ENCODE results near the gene MIPOL1. TPM values are rescaled to one million over a fixed set of nuclear protein-coding genes. Genes with fewer than 3 reads are reported as not detected.

Gene MIPOL1
- total RNA-seq, 4 donors from 2014 or later, result 11.4 to 25.7 (median 18.9) TPM

DNA sequence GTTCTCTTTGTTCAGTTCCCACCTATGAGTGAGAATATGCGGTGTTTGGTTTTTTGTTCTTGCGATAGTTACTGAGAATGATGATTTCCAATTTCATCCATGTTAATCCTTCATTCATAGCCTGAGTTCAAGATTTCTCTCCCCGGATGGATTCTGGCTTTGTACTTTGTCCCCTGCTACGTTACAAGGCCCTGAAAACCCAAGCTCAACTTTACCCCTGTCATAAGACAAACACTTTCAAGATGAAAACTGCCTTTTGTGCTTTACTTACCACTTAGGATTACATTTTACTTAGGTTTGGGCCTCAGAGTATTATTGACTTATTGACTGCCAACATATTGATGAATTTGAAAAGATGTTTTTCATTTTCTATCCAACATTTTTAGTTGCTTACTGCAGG, 361.0 kb downstream of the MIPOL1 start:
- 90 to 94% methylated on average over 4 of the region's 4 CpGs for WGBS, 2 donors
- Histone ChIP-seq H3K27ac (no peak overlapping the region), H3K27me3 (no peaks in the 10 kb centered on the region), H3K36me3 (no peaks in the 10 kb centered on the region), H3K4me1 (no peaks in the 10 kb centered on the region), H3K4me3 (no peak overlapping the region), H3K9me3 (peaks cover 0 to 6% (median 0%) of the 10 kb centered on the region in 4 donors)
- no peak for DNase-seq (ENCODE audit: low spot score in 2 of 2)
- no peak for TF ChIP-seq POLR2A (IDR thresholded peaks at IDR 0.05)
- TF ChIP-seq EP300 (IDR thresholded peaks at IDR 0.05), result no peak
- TF ChIP-seq, protein P1, sequence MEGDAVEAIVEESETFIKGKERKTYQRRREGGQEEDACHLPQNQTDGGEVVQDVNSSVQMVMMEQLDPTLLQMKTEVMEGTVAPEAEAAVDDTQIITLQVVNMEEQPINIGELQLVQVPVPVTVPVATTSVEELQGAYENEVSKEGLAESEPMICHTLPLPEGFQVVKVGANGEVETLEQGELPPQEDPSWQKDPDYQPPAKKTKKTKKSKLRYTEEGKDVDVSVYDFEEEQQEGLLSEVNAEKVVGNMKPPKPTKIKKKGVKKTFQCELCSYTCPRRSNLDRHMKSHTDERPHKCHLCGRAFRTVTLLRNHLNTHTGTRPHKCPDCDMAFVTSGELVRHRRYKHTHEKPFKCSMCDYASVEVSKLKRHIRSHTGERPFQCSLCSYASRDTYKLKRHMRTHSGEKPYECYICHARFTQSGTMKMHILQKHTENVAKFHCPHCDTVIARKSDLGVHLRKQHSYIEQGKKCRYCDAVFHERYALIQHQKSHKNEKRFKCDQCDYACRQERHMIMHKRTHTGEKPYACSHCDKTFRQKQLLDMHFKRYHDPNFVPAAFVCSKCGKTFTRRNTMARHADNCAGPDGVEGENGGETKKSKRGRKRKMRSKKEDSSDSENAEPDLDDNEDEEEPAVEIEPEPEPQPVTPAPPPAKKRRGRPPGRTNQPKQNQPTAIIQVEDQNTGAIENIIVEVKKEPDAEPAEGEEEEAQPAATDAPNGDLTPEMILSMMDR (IDR thresholded peaks at IDR 0.05), result no peak

DNA sequence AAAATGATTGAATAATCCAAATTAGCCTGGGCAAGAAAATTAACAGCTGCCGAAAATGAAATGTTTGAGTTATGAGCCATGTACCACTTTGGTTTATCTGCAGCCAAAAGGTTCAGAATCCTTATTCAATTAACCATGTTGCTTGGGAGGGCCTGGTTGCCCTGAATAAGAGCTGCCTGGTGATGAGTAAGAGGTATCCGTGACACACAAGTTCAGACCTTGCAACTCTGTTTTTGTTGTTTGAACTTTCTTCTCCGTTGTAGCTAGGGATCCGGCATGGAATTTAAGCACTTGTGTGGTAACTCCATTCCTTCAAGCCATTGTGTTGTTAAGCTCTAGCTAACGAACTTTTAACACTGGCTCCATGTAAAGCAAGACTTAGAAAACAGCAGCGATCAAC, 361.6 kb downstream of the MIPOL1 start:
- Histone ChIP-seq H3K4me3 (no peak overlapping the region), H3K4me1 (no peaks in the 10 kb centered on the region), H3K27me3 (no peaks in the 10 kb centered on the region), H3K9me3 (peaks cover 0 to 3% (median 0%) of the 10 kb centered on the region in 4 donors), H3K36me3 (no peaks in the 10 kb centered on the region), H3K27ac (no peak overlapping the region)
- 80 to 85% methylated on average over 6 of the region's 6 CpGs for WGBS, 2 donors
- TF ChIP-seq POLR2A (IDR thresholded peaks at IDR 0.05) (no peak), EP300 (IDR thresholded peaks at IDR 0.05) (no peak)
- TF ChIP-seq, protein P1 (IDR thresholded peaks at IDR 0.05), result no peak
- DNase-seq (ENCODE audit: low spot score in 2 of 2), result no peak

DNA sequence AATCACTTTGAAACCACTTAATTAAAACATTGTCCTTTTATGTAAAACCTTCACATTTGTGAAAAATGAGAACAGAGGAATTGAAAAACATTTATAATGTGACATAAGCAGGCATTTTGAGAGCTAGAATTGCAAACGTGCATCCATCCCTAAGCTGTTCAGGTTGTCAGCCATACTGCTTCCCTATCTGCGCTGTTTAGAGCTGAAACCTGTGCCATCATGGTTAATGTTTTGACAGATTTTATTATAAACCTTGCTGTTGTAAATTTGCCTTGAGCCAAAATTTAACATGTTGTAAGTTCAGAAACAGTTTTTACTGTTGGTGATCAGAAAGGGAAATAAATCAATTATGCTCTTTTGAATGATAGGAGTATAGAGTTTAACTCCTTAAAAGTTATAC, 365.5 kb downstream of the MIPOL1 start:
- WGBS, 2 donors, result 80 to 92% methylated on average over 2 of the region's 2 CpGs
- TF ChIP-seq, protein P1 (IDR thresholded peaks at IDR 0.05), result no peak
- no peak for TF ChIP-seq EP300 (IDR thresholded peaks at IDR 0.05)
- no peak for TF ChIP-seq POLR2A (IDR thresholded peaks at IDR 0.05)
- no peak for DNase-seq (ENCODE audit: low spot score in 2 of 2)

DNA sequence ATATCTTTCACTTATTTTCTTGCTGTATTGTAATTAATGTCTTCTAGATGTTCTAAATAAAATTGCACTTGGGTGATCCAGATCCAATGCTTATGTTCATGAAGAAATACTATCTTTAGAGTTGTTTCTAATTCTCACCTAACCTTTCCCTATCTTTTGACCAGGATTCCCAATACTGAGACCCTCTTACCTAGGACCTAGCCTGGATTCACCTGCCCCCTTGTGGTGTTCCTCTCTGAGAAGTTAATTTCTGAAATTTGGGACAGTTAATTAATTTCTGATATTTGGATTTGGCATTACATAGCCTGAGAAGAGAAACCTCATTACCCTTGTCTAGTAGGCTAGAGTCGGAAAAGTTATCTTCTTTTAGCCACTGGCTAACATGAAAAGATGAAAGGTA, 367.8 kb downstream of the MIPOL1 start:
- 90 to 97% methylated on average over 1 of the region's 1 CpG for WGBS, 2 donors
- no peak overlapping the region for H3K4me3 ChIP-seq
- H3K36me3 ChIP-seq, result no peaks in the 10 kb centered on the region
- peaks cover 0 to 8% (median 0%) of the 10 kb centered on the region in 4 donors for H3K4me1 ChIP-seq
- H3K27ac ChIP-seq, result no peak overlapping the region
- H3K27me3 ChIP-seq, result no peaks in the 10 kb centered on the region
- no peak for DNase-seq (ENCODE audit: low spot score in 2 of 2)
- TF ChIP-seq POLR2A (IDR thresholded peaks at IDR 0.05) (no peak), EP300 (IDR thresholded peaks at IDR 0.05) (no peak)
- TF ChIP-seq, protein P1 (IDR thresholded peaks at IDR 0.05), result no peak
- no peaks in the 10 kb centered on the region for H3K9me3 ChIP-seq

More for the DNA sequence above, 365.5 kb downstream of the MIPOL1 start:
- H3K36me3 ChIP-seq, result no peaks in the 10 kb centered on the region
- no peak overlapping the region for H3K4me3 ChIP-seq
- H3K4me1 ChIP-seq, result peaks cover 0 to 8% (median 0%) of the 10 kb centered on the region in 4 donors
- H3K9me3 ChIP-seq, result no peaks in the 10 kb centered on the region
- H3K27me3 ChIP-seq, result no peaks in the 10 kb centered on the region
- H3K27ac ChIP-seq, result no peak overlapping the region

DNA sequence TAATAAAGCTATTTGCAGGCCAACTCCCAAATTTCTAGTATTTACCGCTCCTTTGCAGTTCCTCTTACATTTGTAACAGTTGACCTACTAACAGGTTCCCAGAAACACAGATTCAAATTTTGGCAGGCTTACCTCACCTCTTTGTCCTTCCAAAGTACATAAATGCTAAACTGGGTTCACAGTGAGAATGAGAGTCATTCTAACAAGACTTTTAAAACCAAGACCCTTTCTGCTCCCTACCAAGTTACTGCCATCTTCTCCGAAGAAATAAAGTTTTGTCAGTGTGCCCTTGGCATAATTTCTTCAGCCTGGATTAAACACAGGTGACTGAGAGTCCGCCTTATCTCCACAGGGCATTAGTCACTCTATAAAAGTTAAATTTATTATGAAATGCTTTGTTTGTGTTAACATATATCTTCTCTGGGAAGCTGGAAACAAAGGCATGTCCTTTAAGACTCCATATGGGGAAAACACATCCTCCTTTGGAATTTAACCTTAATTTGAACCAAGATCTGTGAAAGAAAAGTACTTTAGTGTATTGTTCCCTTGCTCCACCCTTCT, 369.2 kb downstream of the MIPOL1 start:
- 20 to 33% methylated on average over 3 of the region's 3 CpGs for WGBS, 2 donors
- H3K4me3 ChIP-seq, result no peak overlapping the region
- TF ChIP-seq POLR2A (IDR thresholded peaks at IDR 0.05), result no peak
- no peak for TF ChIP-seq EP300 (IDR thresholded peaks at IDR 0.05)
- TF ChIP-seq, protein P1 (IDR thresholded peaks at IDR 0.05), result no peak
- H3K36me3 ChIP-seq, result no peaks in the 10 kb centered on the region
- no peaks in the 10 kb centered on the region for H3K9me3 ChIP-seq
- H3K27me3 ChIP-seq, result no peaks in the 10 kb centered on the region
- DNase-seq (ENCODE audit: low spot score in 2 of 2), result no peak
- peaks cover 0 to 8% (median 0%) of the 10 kb centered on the region in 4 donors for H3K4me1 ChIP-seq
- H3K27ac ChIP-seq, result no peak overlapping the region

Measured in tibial nerve (tissue), 4 donors.